ENCODE measurements around the gene ALPL. TPM values are rescaled to one million over a fixed set of nuclear protein-coding genes. Genes with fewer than 3 reads are reported as not detected.

The ALPL gene
- total and polyA plus RNA-seq, 2 donors (not counting 1 experiment from before 2014, with no cell fraction given) = 1.3 to 3.6 TPM

Other genes starting within 250 kb of the ALPL start
- gene ECE1, start 219.0 kb upstream of the ALPL start, total RNA-seq = 57.3 and 138 TPM in 2 replicates
- gene ECE1, start 219.0 kb upstream of the ALPL start, polyA plus RNA-seq = 131 and 137 TPM in 2 replicates
- 13.4 and 35.0 TPM in 2 replicates for gene NBPF3, start 69.3 kb upstream of the ALPL start, total RNA-seq
- gene NBPF3, start 69.3 kb upstream of the ALPL start, polyA plus RNA-seq = 13.0 and 20.4 TPM in 2 replicates
- gene RAP1GAP, start 159.9 kb downstream of the ALPL start, total RNA-seq = under 0.01 and 0.26 TPM in 2 replicates
- 0.02 and 0.05 TPM in 2 replicates for gene RAP1GAP, start 159.9 kb downstream of the ALPL start, polyA plus RNA-seq

All from fibroblast of lung (primary cell).